ENCODE measurements around the gene AGGF1.
A peak's percentile ranks its signal among the peaks of the same experiment; 100 is the strongest.
"Not testable (repeated sequence)": the region's sequence is repeated elsewhere in the genome, so short reads cannot be mapped to it uniquely, and the experiment has no call there.

The AGGF1 gene

DNA sequence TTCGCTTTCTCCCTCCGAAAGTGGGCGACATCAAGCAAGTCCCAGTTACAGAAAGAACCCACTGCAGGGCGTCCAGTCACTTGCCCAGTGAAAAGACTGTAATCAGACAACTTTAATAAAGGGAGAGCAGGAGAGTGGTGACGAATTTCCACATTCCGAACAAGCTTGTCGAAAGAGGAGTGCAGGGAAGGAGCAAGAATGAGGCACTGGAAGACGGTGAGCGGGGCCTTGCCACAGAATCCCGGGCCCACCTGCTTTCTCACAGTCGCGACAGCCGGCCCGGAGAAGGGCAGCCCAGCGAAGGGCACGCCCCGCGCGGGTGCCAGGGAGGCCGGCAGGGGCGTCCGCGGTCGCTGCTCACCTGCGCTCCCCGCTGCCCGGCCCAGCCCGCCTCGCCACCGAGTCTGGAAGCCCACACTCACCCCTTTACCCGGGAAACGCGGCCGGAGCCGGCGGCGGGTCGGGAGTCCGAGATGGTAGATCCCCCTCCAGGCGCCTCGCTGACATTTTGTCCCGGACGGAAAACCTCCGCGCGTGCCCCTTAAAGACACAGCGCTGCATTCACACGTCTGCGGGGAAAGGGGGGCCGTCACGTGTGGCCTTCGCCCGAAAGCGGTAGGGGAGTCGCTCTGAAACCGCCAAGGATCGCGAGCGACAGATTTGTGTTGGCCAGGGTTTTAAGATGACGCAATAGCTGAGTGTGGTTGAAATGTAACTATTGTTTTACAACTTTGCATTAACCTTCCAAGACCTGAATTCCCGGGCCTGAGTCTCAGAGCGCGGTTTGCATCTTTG is 56.7 kb downstream of the AGGF1 start, which contains the start of gene ZBED3:
ZBED3 (minus strand) TSS at position 597 of the 795 bp plus-strand sequence. CDS start 9,407 bp downstream, outside the sequence.
- DNase-seq (ENCODE audit: low read depth) = peak; percentile 17

- no peak for DNase-seq (ENCODE audit: low read depth)
Measured at GRCh38 chr5:77087484-77088261, 57.5 kb downstream of the AGGF1 start.

- no peak for DNase-seq (ENCODE audit: low read depth)
Measured at GRCh38 chr5:77095189-77095588, 65.0 kb downstream of the AGGF1 start.

GRCh38 chr5:77101298-77101697 is 71.1 kb downstream of the AGGF1 start:
- DNase-seq (ENCODE audit: low read depth) = no peak

GRCh38 chr5:77102549-77102948 is 72.3 kb downstream of the AGGF1 start:
- no peak for DNase-seq (ENCODE audit: low read depth)

DNA sequence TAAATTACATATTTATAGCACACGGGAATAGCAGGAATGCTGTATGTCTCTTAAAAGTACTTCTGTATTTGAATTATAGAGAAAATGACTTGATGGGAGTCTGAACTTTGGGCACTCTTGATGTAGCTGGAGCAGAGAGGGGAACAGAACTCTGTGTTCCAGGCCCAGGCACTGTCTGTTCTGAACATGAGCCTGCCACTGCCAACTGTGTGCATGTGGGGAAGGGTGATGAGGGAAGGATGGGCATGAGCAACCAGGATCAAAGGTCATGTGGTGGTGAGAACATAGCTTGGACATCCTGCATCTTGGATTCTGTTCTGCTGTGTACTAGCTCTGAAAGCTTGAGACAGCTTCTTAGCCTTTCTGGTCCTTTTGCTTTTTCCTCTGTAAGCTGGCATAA is 73.3 kb downstream of the AGGF1 start:
- DNase-seq (ENCODE audit: low read depth) = no peak

GRCh38 chr5:77104813-77105212 is 74.6 kb downstream of the AGGF1 start:
- no peak for DNase-seq (ENCODE audit: low read depth)

DNA sequence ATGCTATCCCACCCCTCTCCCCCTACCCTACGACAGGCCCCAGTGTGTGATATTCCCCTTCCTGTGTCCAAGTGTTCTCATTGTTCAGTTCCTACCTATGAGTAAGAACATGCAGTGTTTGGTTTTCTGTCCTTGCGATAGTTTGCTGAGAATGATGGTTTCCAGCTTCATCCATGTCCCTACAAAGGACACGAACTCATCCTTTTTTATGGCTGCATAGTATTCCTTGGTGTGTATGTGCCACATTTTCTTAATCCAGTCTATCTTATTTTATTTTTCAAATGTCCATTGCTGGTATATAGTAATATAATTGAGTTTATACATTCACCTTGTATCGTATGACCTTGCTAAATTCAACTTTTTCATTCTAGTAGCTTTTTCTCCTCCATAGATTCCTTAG is 76.8 kb downstream of the AGGF1 start:
- not testable (repeated sequence) for DNase-seq (ENCODE audit: low read depth)
